HepG2 (cell line): ENCODE measurements around the gene CAPN11. TPM values are rescaled to one million over a fixed set of nuclear protein-coding genes. Genes with fewer than 3 reads are reported as not detected.

ENCODE experiments used
- ATF7 ChIP-seq, 2 experiments: fragments of 450-650 bp in 1 of 2; sonication (generic) in 1 of 2; formaldehyde crosslinking in 1 of 2; IDR thresholded peaks; 2 replicates each; pipeline versions ENCODE4 v1.4.0 to v1.6.1; 2016 to 2020; ENCODE audit warnings: antibody characterized with exemption in 1 of 2, mild to moderate bottlenecking in 1 of 2, missing genetic modification reagents in 1 of 2
- CCDC6 ChIP-seq: sonication (generic); formaldehyde crosslinking; IDR thresholded peaks from 2 replicates; pipeline ENCODE4 v1.8.1; 2022; ENCODE audit warnings: mild to moderate bottlenecking, missing genetic modification reagents, moderate library complexity
- HNRNPH1 ChIP-seq: fragments of 200-400 bp; formaldehyde crosslinking; optimal IDR thresholded peaks from 2 replicates; pipeline ENCODE3; 2017; ENCODE audit warnings: mild to moderate bottlenecking, low read depth, low read length
- HNRNPL ChIP-seq: fragments of 200-400 bp; formaldehyde crosslinking; IDR thresholded peaks from 2 replicates; pipeline ENCODE4 v1.6.1; 2017; ENCODE audit warnings: mild to moderate bottlenecking, low read depth, low read length
- KAT2B ChIP-seq: fragments of 150-350 bp; IDR thresholded peaks from 2 replicates; pipeline ENCODE4 v1.6.1; 2014; ENCODE audit warnings: low read depth, low read length, borderline replicate concordance
- NCOA5 ChIP-seq: sonication (generic); formaldehyde crosslinking; IDR thresholded peaks from 2 replicates; pipeline ENCODE4 v1.4.0; 2020; ENCODE audit warnings: missing genetic modification reagents
- NKX3-1 ChIP-seq: sonication (generic); formaldehyde crosslinking; IDR thresholded peaks from 2 replicates; pipeline ENCODE4 v1.5.0; 2020; ENCODE audit warnings: missing genetic modification reagents
- RAD51 ChIP-seq: fragments of 450-650 bp; IDR thresholded peaks from 2 replicates; pipeline ENCODE4 v1.6.1; 2016; ENCODE audit warnings: borderline replicate concordance
- RORA ChIP-seq: sonication (generic); formaldehyde crosslinking; IDR thresholded peaks from 2 replicates; pipeline ENCODE4 v1.5.0; 2020; ENCODE audit warnings: mild to moderate bottlenecking, missing genetic modification reagents, moderate library complexity
- SKIL ChIP-seq: sonication (generic); formaldehyde crosslinking; IDR thresholded peaks from 2 replicates; pipeline ENCODE4 v1.8.0; 2022; ENCODE audit warnings: missing genetic modification reagents, mild to moderate bottlenecking, moderate library complexity, borderline replicate concordance
- SNAPC5 ChIP-seq: sonication (generic); formaldehyde crosslinking; IDR thresholded peaks from 2 replicates; pipeline ENCODE4 v1.8.1; 2023; ENCODE audit warnings: mild to moderate bottlenecking, missing genetic modification reagents, borderline replicate concordance
- SRSF4 ChIP-seq: fragments of 200-400 bp; formaldehyde crosslinking; IDR thresholded peaks from one replicate; pipeline ENCODE4 v1.6.1; 2018; ENCODE audit warnings: mild to moderate bottlenecking, low read depth, low read length, moderate library complexity; ENCODE audit not compliant: poor library complexity, severe bottlenecking
- TGIF2 ChIP-seq: IDR thresholded peaks from 2 replicates; pipeline ENCODE4 v1.6.1; 2016; ENCODE audit warnings: control low read depth, missing compliant biosample characterization
- TMF1 ChIP-seq: sonication (generic); formaldehyde crosslinking; IDR thresholded peaks from 2 replicates; pipeline ENCODE4 v1.8.1; 2022; ENCODE audit warnings: low read depth, missing genetic modification reagents
- ZBTB37 ChIP-seq: sonication (generic); formaldehyde crosslinking; IDR thresholded peaks from 2 replicates; pipeline ENCODE4 v1.4.0; 2020; ENCODE audit warnings: mild to moderate bottlenecking, missing genetic modification reagents
- ZNF142 ChIP-seq: sonication (generic); formaldehyde crosslinking; IDR thresholded peaks from 2 replicates; pipeline ENCODE4 v1.4.0; 2020; ENCODE audit warnings: missing genetic modification reagents
- ZNF3 ChIP-seq: IDR thresholded peaks from 2 replicates; pipeline ENCODE4 v1.7.0; 2017; ENCODE audit warnings: inconsistent platforms
- ZNF460 ChIP-seq: sonication (generic); formaldehyde crosslinking; IDR thresholded peaks from 2 replicates; pipeline ENCODE4 v1.5.1; 2020; ENCODE audit warnings: missing genetic modification reagents, mild to moderate bottlenecking, borderline replicate concordance
- ZNF841 ChIP-seq: sonication (generic); formaldehyde crosslinking; IDR thresholded peaks from 2 replicates; pipeline ENCODE4 v1.8.1; 2023; ENCODE audit warnings: missing genetic modification reagents, borderline replicate concordance
- ZNF850 ChIP-seq: sonication (generic); formaldehyde crosslinking; conservative IDR thresholded peaks from 2 replicates; pipeline ENCODE4 v1.9.0; 2021; ENCODE audit warnings: mild to moderate bottlenecking, missing genetic modification reagents
- polyA plus RNA-seq, 8 experiments: library from polyadenylated mRNA; depleted of rRNA in 3 of 8; stranded (reverse) in 7 of 8; unstranded in 1 of 8; fragments of >200 nt; fragmentation: Illumina TruSeq in 4 of 8; extraction: Trizol in 4 of 8; gene quantifications; 2 replicates each; pipeline versions ENCODE4 v1.2.1 to v1.2.3, GENCODE V29; 2011 to 2016; ENCODE audit warnings: low read depth in 4 of 8, missing spikeins in 1 of 8, mixed read lengths in 1 of 8; ENCODE audit not compliant: insufficient read depth in 1 of 8
- total RNA-seq, 5 experiments: library from RNA; depleted of rRNA; stranded (reverse); fragments of >200 nt; fragmentation: Illumina TruSeq; extraction: Trizol; gene quantifications; 2 replicates each; pipeline ENCODE4 v1.2.3, GENCODE V29; 2016; ENCODE audit warnings: low read depth in 1 of 5

The CAPN11 gene
- total and polyA plus RNA-seq, 2 of the 13 experiments (the other 11 are each of a cell fraction or from before 2014, with no cell fraction given) = 0.07 to 0.11 TPM

- no peak for TF ChIP-seq TMF1
- no peak for TF ChIP-seq RAD51
- no peak for TF ChIP-seq RORA (CRISPR knock-in tag)
- no peak for TF ChIP-seq ZBTB37 (CRISPR knock-in tag)
- no peak for TF ChIP-seq SNAPC5 (CRISPR knock-in tag)
- no peak for TF ChIP-seq NKX3-1 (CRISPR knock-in tag)
- TF ChIP-seq KAT2B = no peak
- TF ChIP-seq TGIF2 (CRISPR knock-in tag) = no peak
- no peak for TF ChIP-seq ZNF841 (CRISPR knock-in tag)
- TF ChIP-seq ZNF3 (CRISPR knock-in tag) = no peak
- TF ChIP-seq HNRNPL = no peak
- TF ChIP-seq ATF7 (IDR thresholded peaks at IDR 0.05) = no peak
- TF ChIP-seq ATF7 (CRISPR knock-in tag; IDR thresholded peaks at IDR 0.05) = no peak
- no peak for TF ChIP-seq ZNF850 (CRISPR knock-in tag)
- no peak for TF ChIP-seq NCOA5 (CRISPR knock-in tag)
- TF ChIP-seq SKIL (CRISPR knock-in tag) = no peak; the same call in 1 of the 2 replicates
- TF ChIP-seq SRSF4 = no peak
- no peak for TF ChIP-seq CCDC6 (CRISPR knock-in tag)
- no peak for TF ChIP-seq HNRNPH1
- TF ChIP-seq ZNF460 (CRISPR knock-in tag) = no peak
- no peak for TF ChIP-seq ZNF142
Observed at GRCh38 chr6:44224029-44224964, 65.7 kb downstream of the CAPN11 start (continued).
